CD14-positive monocyte (primary cell): Measurements from ENCODE around the gene WDFY4. TPM values are rescaled to one million over a fixed set of nuclear protein-coding genes. Genes with fewer than 3 reads are reported as not detected.

Source experiments
- DNase-seq, 3 donors: peaks; one replicate each; pipeline ENCODE4 v3.0.0-alpha.2; 2011 to 2022
- H2AFZ ChIP-seq: 2 replicates; pipeline ENCODE4 v1.6.0; 2012; ENCODE audit warnings: mild to moderate bottlenecking, low read depth, low read length, inconsistent platforms; ENCODE audit not compliant: insufficient read depth, poor library complexity, severe bottlenecking
- H3K27ac ChIP-seq, 2 donors: 1 replicate in 1 of 2; 2 replicates in 1 of 2; pipeline ENCODE4 v1.5.1; 2012 to 2013; ENCODE audit warnings: low read length in 2 of 2, control low read depth in 1 of 2, inconsistent platforms in 1 of 2, low read depth in 1 of 2, mild to moderate bottlenecking in 1 of 2
- H3K27me3 ChIP-seq, 2 donors: one replicate each; pipeline versions ENCODE4 v1.6.0 to v1.6.1; 2011 to 2013; ENCODE audit warnings: low read length in 2 of 2; ENCODE audit not compliant: control insufficient read depth in 2 of 2, insufficient read depth in 2 of 2
- H3K36me3 ChIP-seq, 2 donors: replicated peaks in 1 of 2; 1 replicate in 1 of 2; 2 replicates in 1 of 2; pipeline versions ENCODE4 v1.5.1 to v1.6.1; 2012 to 2013; ENCODE audit warnings: low read length in 2 of 2, control low read depth in 1 of 2, inconsistent platforms in 1 of 2, mild to moderate bottlenecking in 1 of 2; ENCODE audit not compliant: insufficient read depth in 2 of 2, control insufficient read depth in 1 of 2
- H3K4me1 ChIP-seq, 2 donors: 1 replicate in 1 of 2; 2 replicates in 1 of 2; pipeline versions ENCODE4 v1.5.1 to v1.6.1; 2012 to 2013; ENCODE audit warnings: low read length in 2 of 2, control low read depth in 1 of 2, inconsistent platforms in 1 of 2, mild to moderate bottlenecking in 1 of 2, moderate library complexity in 1 of 2; ENCODE audit not compliant: insufficient read depth in 2 of 2, control insufficient read depth in 1 of 2
- H3K4me2 ChIP-seq: replicated peaks from 2 replicates; pipeline ENCODE3; 2012; ENCODE audit warnings: low read length, moderate library complexity, mild to moderate bottlenecking; ENCODE audit not compliant: poor library complexity, severe bottlenecking; ENCODE audit errors: extremely low read depth
- H3K4me3 ChIP-seq, 3 experiments: fragments of 200-600 bp in 1 of 3; sonication (generic) in 1 of 3; replicated peaks in 1 of 3; 1 replicate in 2 of 3; 2 replicates in 1 of 3; pipeline ENCODE4 v1.5.1; 2011 to 2013; ENCODE audit warnings: low read length in 3 of 3, mild to moderate bottlenecking in 3 of 3, control low read depth in 2 of 3, low read depth in 2 of 3, inconsistent platforms in 1 of 3, moderate library complexity in 1 of 3
- H3K79me2 ChIP-seq: 2 replicates; pipeline ENCODE4 v1.6.0; 2012; ENCODE audit warnings: mild to moderate bottlenecking, control low read depth, inconsistent platforms, low read length, moderate library complexity; ENCODE audit not compliant: insufficient read depth
- H3K9ac ChIP-seq: 2 replicates; pipeline ENCODE4 v1.6.0; 2017; ENCODE audit warnings: low read length, mild to moderate bottlenecking; ENCODE audit not compliant: insufficient read depth, poor library complexity, severe bottlenecking
- H3K9me3 ChIP-seq, 2 donors: replicated peaks in 1 of 2; 1 replicate in 1 of 2; 2 replicates in 1 of 2; pipeline versions ENCODE4 v1.5.1 to v1.6.1; 2012 to 2013; ENCODE audit warnings: low read length in 2 of 2, control low read depth in 1 of 2; ENCODE audit not compliant: control insufficient read depth in 1 of 2, insufficient read depth in 1 of 2
- H4K20me1 ChIP-seq: 2 replicates; pipeline ENCODE4 v1.6.0; 2012; ENCODE audit warnings: mild to moderate bottlenecking, low read length, control low read depth, moderate library complexity; ENCODE audit not compliant: insufficient read depth
- H3K27ac Mint-ChIP-seq, 7 donors: one replicate each; pipeline ENCODE4 v1.8.0; 2020; ENCODE audit warnings: mild to moderate bottlenecking in 7 of 7, mixed read lengths in 7 of 7, moderate library complexity in 6 of 7, inconsistent platforms in 2 of 7
- H3K27me3 Mint-ChIP-seq, 3 donors: one replicate each; pipeline ENCODE4 v1.8.0; 2021 to 2022; ENCODE audit warnings: low read depth in 3 of 3, mild to moderate bottlenecking in 3 of 3, mixed read lengths in 3 of 3, moderate library complexity in 3 of 3, inconsistent platforms in 1 of 3
- H3K36me3 Mint-ChIP-seq, 2 donors: one replicate each; pipeline ENCODE4 v1.8.0; 2020; ENCODE audit warnings: mixed read lengths in 2 of 2, inconsistent platforms in 1 of 2, mild to moderate bottlenecking in 1 of 2
- H3K4me1 Mint-ChIP-seq: one replicate; pipeline ENCODE4 v1.8.0; 2020; ENCODE audit warnings: mild to moderate bottlenecking, mixed read lengths
- H3K4me3 Mint-ChIP-seq, 2 donors: one replicate each; pipeline ENCODE4 v1.8.0; 2020; ENCODE audit warnings: mild to moderate bottlenecking in 2 of 2, mixed read lengths in 2 of 2, moderate library complexity in 1 of 2
- H3K9me3 Mint-ChIP-seq, 7 donors: one replicate each; pipeline ENCODE4 v1.8.0; 2020 to 2022; ENCODE audit warnings: mixed read lengths in 7 of 7, mild to moderate bottlenecking in 6 of 7, moderate library complexity in 6 of 7, inconsistent platforms in 2 of 7
- CTCF ChIP-seq: fragments of 200-600 bp; IDR thresholded peaks from one replicate; pipeline ENCODE4 v1.8.0; 2022; ENCODE audit warnings: antibody characterized with exemption, mild to moderate bottlenecking
- WGBS: methylation state at CpG from one replicate; pipeline ENCODE4 v1.1.5; 2013; ENCODE audit warnings: missing lambda C conversion rate; ENCODE audit not compliant: insufficient coverage; 5-methylcytosine and 5-hydroxymethylcytosine counted together
- intact Hi-C, 2 donors: fragments of 100-400 bp; cut with micrococcal nuclease; formaldehyde crosslinking; loops; one replicate each; pipeline versions ENCODE4 v1.15.0 to v1.15.1; 2023
- polyA plus RNA-seq, 3 donors: library from polyadenylated mRNA; depleted of rRNA in 1 of 3; unstranded in 2 of 3; stranded (reverse) in 1 of 3; fragments of 300-500 nt in 2 of 3; fragments of >200 nt in 1 of 3; fragmentation: Illumina TruSeq in 2 of 3; gene quantifications; 1 replicate in 2 of 3; 2 replicates in 1 of 3; pipeline ENCODE4 v1.2.3, GENCODE V29; 2012 to 2021

Gene WDFY4
- polyA plus RNA-seq, 3 donors = 7.5 to 36.1 (median 9.8) TPM

- Histone ChIP-seq H3K27ac (no peak overlapping the region), H3K4me3 (no peak overlapping the region), H3K9me3 (no peaks in the 10 kb centered on the region), H3K9ac (no peak overlapping the region), H3K4me2 (no peak overlapping the region), H3K27me3 (no peaks in the 10 kb centered on the region), H4K20me1 (no peaks in the 10 kb centered on the region), H3K4me1 (no peaks in the 10 kb centered on the region), H3K36me3 (peaks cover 40 to 44% of the 10 kb centered on the region in 2 donors), H3K79me2 (no peaks in the 10 kb centered on the region), H2AFZ (no peak overlapping the region)
- intact Hi-C loops = loop anchor here in 1 of 2 donors (10.0 kb wide), 1 partner anchor 429 kb away; no protein-coding TSS in a partner anchor
- Mint-ChIP-seq H3K4me3 (no peak overlapping the region), H3K4me1 (no peaks in the 10 kb centered on the region), H3K36me3 (peaks cover 34 to 40% of the 10 kb centered on the region in 2 donors), H3K27ac (no peak overlapping the region), H3K9me3 (no peaks in the 10 kb centered on the region), H3K27me3 (peaks cover 0 to 3% (median 0%) of the 10 kb centered on the region in 3 donors)
- no peak for TF ChIP-seq CTCF
- no peak for DNase-seq
- 93% methylated on average over 6 of the region's 7 CpGs for WGBS
Observed at GRCh38 chr10:48985621-48986158, 301.0 kb downstream of the WDFY4 start.

- intact Hi-C loops = no loop called here
- Histone ChIP-seq H3K36me3 (no peaks in the 10 kb centered on the region), H2AFZ (no peak overlapping the region), H3K27me3 (no peaks in the 10 kb centered on the region), H3K27ac (no peak overlapping the region), H3K9me3 (no peaks in the 10 kb centered on the region), H3K4me2 (no peak overlapping the region), H3K4me1 (no peaks in the 10 kb centered on the region), H3K79me2 (no peaks in the 10 kb centered on the region), H3K9ac (no peak overlapping the region), H4K20me1 (no peaks in the 10 kb centered on the region), H3K4me3 (no peak overlapping the region)
- TF ChIP-seq CTCF = no peak
- WGBS = no CpG with 5 or more reads among the region's 1 CpG
- Mint-ChIP-seq H3K4me3 (no peak overlapping the region), H3K9me3 (no peaks in the 10 kb centered on the region), H3K4me1 (no peaks in the 10 kb centered on the region), H3K27ac (no peak overlapping the region), H3K36me3 (no peaks in the 10 kb centered on the region), H3K27me3 (peaks cover 0 to 3% (median 0%) of the 10 kb centered on the region in 3 donors)
- DNase-seq = no peak
Observed at GRCh38 chr10:48990226-48990625, 305.6 kb downstream of the WDFY4 start.
